NCI-H526 (cell line): ENCODE data around the gene ME2.
"Not testable (repeated sequence)": the region's sequence is repeated elsewhere in the genome, so short reads cannot be mapped to it uniquely, and the experiment has no call there.

ENCODE experiments used
- DNase-seq, 2 experiments: peaks; one replicate each; lab custom pipeline; 2025; lab: John Stamatoyannopoulos, UW

Gene ME2

GRCh38 chr18:50924372-50924771, 45.5 kb downstream of the ME2 start:
- no peak for DNase-seq

- DNase-seq, result no peak
These were observed 47.6 kb downstream of the ME2 start for GRCh38 chr18:50926521-50926920.

- no peak for DNase-seq
These were observed 49.6 kb downstream of the ME2 start for GRCh38 chr18:50928551-50928950.

- DNase-seq, result no peak
These were observed 54.8 kb downstream of the ME2 start for GRCh38 chr18:50933684-50934083.

GRCh38 chr18:50934545-50935211, 55.8 kb downstream of the ME2 start:
- DNase-seq, result no peak

- no peak for DNase-seq
These were observed 56.7 kb downstream of the ME2 start for GRCh38 chr18:50935493-50936191.

GRCh38 chr18:50937183-50937582, 58.3 kb downstream of the ME2 start:
- DNase-seq, result no peak

- no peak for DNase-seq
These were observed 60.0 kb downstream of the ME2 start for GRCh38 chr18:50938912-50939311.

GRCh38 chr18:50944245-50944932, 65.5 kb downstream of the ME2 start:
- no peak for DNase-seq

GRCh38 chr18:50945918-50946317, 67.0 kb downstream of the ME2 start:
- DNase-seq, result not testable (repeated sequence)

GRCh38 chr18:50947899-50948298, 69.0 kb downstream of the ME2 start:
- DNase-seq, result no peak

- no peak for DNase-seq
These were observed 70.3 kb downstream of the ME2 start for GRCh38 chr18:50949185-50949584.

GRCh38 chr18:50950626-50951025, 71.7 kb downstream of the ME2 start:
- no peak for DNase-seq

GRCh38 chr18:50953822-50954221, 74.9 kb downstream of the ME2 start:
- no peak for DNase-seq

GRCh38 chr18:50955253-50955652, 76.3 kb downstream of the ME2 start:
- DNase-seq, result no peak

GRCh38 chr18:50956116-50956515, 77.2 kb downstream of the ME2 start:
- no peak for DNase-seq

GRCh38 chr18:50961974-50962373, 83.1 kb downstream of the ME2 start:
- no peak for DNase-seq

- peak; percentile 28 to 88 for DNase-seq
These were observed 89.1 kb downstream of the ME2 start, which contains the start of gene ELAC1 for GRCh38 chr18:50967714-50968661. Gene ELAC1 (plus strand): TSS chr18:50968040. CDS start chr18:50974405, 6,365 bp downstream.

GRCh38 chr18:50969448-50969847, 90.5 kb downstream of the ME2 start:
- DNase-seq, result no peak

- no peak for DNase-seq
These were observed 91.1 kb downstream of the ME2 start for GRCh38 chr18:50970006-50970405.

- DNase-seq, result not testable (repeated sequence)
These were observed 93.5 kb downstream of the ME2 start for GRCh38 chr18:50972404-50972803.
